ENCODE measurements around the gene ZMIZ2.
A peak's percentile ranks its signal among the peaks of the same experiment; 100 is the strongest.
"Not testable (repeated sequence)": the region's sequence is repeated elsewhere in the genome, so short reads cannot be mapped to it uniquely, and the experiment has no call there.

ZMIZ2 gene

DNA sequence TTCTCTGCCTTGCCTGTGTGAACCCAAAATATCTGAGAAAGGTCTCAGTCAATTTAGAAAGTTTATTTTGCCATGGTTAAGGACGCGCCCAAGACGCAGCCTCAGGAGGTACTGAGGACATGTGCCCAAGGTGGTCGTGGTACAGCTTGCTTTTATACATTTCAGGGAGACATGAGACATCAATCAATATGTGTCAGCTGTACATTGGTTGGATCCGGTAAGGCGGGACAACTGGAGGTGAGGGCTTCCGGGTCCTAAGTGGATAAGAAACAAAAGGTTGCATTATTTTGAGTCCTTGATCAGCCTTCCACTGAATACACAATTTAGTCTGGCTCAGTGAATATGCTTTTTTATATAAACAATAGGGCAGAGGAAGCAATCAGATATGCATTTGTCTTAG is 22.4 kb upstream of the ZMIZ2 start:
- not testable (repeated sequence) for FAIRE-seq; DNase-seq (ENCODE audit: insufficient read length, low spot score)

- DNase-seq (ENCODE audit: insufficient read length, low spot score): no peak
Measured at GRCh38 chr7:44727158-44727936, 21.3 kb upstream of the ZMIZ2 start.

DNA sequence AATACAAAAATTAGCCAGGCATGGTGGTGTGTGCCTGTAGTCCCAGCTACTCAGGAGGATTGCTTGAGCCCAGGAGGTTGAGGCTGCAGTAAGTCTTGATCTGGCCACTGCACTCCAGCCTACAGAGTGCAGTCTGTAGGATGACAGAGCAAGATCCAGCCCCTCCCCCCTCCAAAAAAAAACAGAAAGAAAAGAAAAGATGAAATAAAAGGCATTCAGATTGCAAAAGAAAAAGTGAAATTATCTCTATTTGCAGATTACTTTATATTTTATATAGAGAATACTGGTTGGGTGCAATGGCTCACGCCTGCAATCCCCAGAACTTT is 20.7 kb upstream of the ZMIZ2 start:
- no peak for DNase-seq (ENCODE audit: insufficient read length, low spot score)
- FAIRE-seq: no peak

More at GRCh38 chr7:44727158-44727936, 21.3 kb upstream of the ZMIZ2 start:
- no peak for FAIRE-seq

- DNase-seq (ENCODE audit: insufficient read length, low spot score) (no peak), FAIRE-seq (no peak)
Measured at GRCh38 chr7:44729949-44730590, 18.6 kb upstream of the ZMIZ2 start.

GRCh38 chr7:44732971-44733370 is 15.7 kb upstream of the ZMIZ2 start:
- not testable (repeated sequence) for DNase-seq (ENCODE audit: insufficient read length, low spot score); FAIRE-seq

- FAIRE-seq: no peak
- DNase-seq (ENCODE audit: insufficient read length, low spot score): no peak
Measured at GRCh38 chr7:44733708-44734481, 14.8 kb upstream of the ZMIZ2 start.

- FAIRE-seq (peak; percentile 68), DNase-seq (ENCODE audit: insufficient read length, low spot score) (no peak)
Measured at GRCh38 chr7:44735403-44736165, 13.1 kb upstream of the ZMIZ2 start.

- DNase-seq (ENCODE audit: insufficient read length, low spot score) (no peak), FAIRE-seq (no peak)
Measured at GRCh38 chr7:44736896-44737295, 11.8 kb upstream of the ZMIZ2 start.

- no peak for DNase-seq (ENCODE audit: insufficient read length, low spot score)
Measured at GRCh38 chr7:44738051-44738723, 10.5 kb upstream of the ZMIZ2 start.

GRCh38 chr7:44738876-44739665 is 9.6 kb upstream of the ZMIZ2 start:
- FAIRE-seq (no peak), DNase-seq (ENCODE audit: insufficient read length, low spot score) (no peak)

More at GRCh38 chr7:44738051-44738723, 10.5 kb upstream of the ZMIZ2 start:
- FAIRE-seq: no peak

DNA sequence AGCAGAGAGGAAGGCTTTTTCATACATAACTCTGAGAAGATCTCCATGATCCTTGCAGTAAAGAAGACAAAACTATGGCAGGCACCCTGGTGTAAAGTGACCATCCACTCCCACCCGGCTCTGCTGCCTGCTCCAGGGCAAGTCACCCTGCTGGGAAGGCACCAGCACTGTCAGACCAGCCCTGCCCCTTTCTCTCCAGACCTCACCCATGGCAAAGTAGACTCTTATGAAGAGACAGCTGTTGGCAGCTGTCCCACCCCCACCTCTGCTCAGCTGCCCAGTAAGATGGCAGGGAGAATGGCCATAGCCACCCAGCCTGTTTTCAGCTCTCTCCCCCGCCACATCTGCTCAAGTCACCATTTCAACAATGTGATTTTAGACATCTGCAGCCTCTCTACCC is 8.6 kb upstream of the ZMIZ2 start:
- FAIRE-seq (no peak), DNase-seq (ENCODE audit: insufficient read length, low spot score) (no peak)

GRCh38 chr7:44743750-44744149 is 4.9 kb upstream of the ZMIZ2 start:
- DNase-seq (ENCODE audit: insufficient read length, low spot score) (no peak), FAIRE-seq (no peak)

- DNase-seq (ENCODE audit: insufficient read length, low spot score) (no peak), FAIRE-seq (no peak)
Measured at GRCh38 chr7:44748948-44749731, 493 bp downstream of the ZMIZ2 start.

DNA sequence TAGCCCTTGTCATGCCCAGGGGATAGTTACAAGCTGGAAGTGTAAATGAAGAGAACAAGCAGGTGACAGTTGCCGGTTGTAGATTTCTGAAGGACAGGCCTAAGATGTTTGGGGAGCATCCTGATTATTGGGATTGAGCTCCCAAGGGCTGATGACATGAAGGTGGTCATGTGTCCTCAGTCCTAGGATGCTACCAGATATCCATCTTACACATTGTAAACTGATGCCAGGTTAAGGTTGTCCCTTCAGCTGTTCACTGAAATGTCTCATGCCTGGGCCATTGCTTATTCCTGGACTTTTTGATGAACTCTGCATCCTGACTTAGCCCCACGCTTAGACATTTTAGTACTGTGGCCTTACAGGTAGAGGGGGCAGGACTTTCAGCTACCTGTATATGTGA is 1.3 kb downstream of the ZMIZ2 start:
- no peak for DNase-seq (ENCODE audit: insufficient read length, low spot score)
- no peak for FAIRE-seq

DNA sequence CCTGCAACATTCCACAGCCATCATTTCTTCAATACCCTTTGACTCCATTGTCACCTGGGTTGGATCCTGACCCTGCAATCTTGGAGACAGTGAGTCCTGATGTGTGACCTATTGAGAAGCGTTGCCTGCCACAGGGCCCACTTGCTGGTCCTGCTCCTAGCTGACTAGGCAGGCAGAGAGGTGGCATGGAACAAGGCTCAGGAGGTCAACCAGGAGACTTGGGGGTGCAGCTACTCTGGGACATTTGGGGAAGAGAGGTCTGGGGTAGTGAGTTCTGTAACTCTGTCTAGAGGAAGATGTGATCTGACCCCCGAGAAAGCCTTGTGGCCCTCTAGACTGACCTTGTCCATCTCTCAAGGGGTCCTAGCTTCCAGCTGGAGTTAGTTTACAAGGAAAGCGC is 1.8 kb downstream of the ZMIZ2 start:
- FAIRE-seq: no peak
- DNase-seq (ENCODE audit: insufficient read length, low spot score): no peak

DNA sequence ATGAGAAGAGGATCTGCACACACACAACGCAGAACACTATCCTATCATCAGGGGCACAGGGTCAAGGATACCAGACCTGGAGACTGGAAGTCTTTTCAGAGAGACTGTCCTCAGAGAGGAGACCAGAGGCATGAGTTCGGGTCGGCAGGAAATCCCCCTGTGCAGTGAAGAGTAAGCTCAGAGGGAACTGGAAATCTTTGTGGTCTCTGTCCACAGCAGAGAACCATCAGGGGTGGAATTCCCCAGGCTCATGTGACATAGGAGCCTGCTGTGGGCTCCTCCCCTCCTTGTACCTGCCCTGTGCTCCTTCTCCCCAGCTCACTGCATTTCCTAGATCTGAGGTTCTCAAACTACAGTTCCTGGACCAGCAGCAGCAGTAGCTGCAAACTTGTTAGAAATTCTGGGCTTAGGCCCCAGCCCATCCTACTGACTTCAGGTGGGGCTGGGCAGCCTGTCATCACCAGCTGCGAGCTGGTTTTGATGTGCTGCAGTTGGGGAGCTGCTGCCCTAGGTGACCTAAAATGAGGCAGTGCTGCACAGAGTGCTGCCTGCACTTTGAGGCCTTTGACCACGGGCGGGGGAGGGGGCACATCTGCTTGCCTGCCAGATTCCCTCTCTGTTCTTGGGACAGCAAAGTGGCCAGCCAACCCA is 2.4 kb downstream of the ZMIZ2 start:
- FAIRE-seq (peak; percentile 91), DNase-seq (ENCODE audit: insufficient read length, low spot score) (peak; percentile 74)

DNA sequence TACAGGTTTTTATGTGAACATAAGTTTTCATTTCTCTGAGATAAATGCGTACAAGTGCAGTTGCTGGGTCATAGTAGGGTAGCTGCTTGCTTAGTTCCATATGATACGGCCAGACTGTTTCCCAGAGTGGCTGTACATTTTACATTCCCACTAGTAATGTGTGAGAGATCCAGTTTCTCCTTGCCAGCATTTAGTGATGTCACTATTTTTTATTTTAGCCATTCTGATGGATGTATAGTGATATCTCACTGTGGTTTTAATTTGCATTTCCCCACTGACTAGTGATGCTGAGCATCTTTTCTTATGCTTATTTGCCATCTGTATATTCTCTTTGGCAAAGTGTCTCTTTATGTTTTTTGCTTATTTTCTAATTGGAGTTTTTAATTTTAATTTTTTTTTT is 4.2 kb downstream of the ZMIZ2 start:
- no peak for FAIRE-seq
- DNase-seq (ENCODE audit: insufficient read length, low spot score): no peak

Data from GM19239 (cell line).